Measurements from ENCODE around the gene DOK6.

- TF ChIP-seq CTCF (conservative IDR thresholded peaks at IDR 0.05) (no peak), ZFX (IDR thresholded peaks at IDR 0.05) (no peak)
Measured at GRCh38 chr18:69697069-69697468, 296.4 kb downstream of the DOK6 start.
